ENCODE results near the gene TEX55. TPM values are rescaled to one million over a fixed set of nuclear protein-coding genes. Genes with fewer than 3 reads are reported as not detected.
"Not testable (repeated sequence)": the region's sequence is repeated elsewhere in the genome, so short reads cannot be mapped to it uniquely, and the experiment has no call there.

Gene TEX55
- not detected for polyA plus RNA-seq (2013, experiment 1 of 2)
- polyA plus RNA-seq (2013, experiment 2 of 2) = not detected

GRCh38 chr3:119145500-119146167 lies at the start of gene TEX55:
TSS of gene TEX55 (plus strand) at chr3:119146165. CDS start at chr3:119146190, 25 bp downstream.
- Histone ChIP-seq H3K36me3 (ENCODE audit: control insufficient read depth, insufficient read depth, low read length) (no peaks in the 10 kb centered on the region), H3K9me3 (ENCODE audit: control insufficient read depth, low read length) (no peaks in the 10 kb centered on the region), H3K4me1 (ENCODE audit: control insufficient read depth, insufficient read depth, low read length, poor library complexity, severe bottlenecking) (no peaks in the 10 kb centered on the region), H3K4me3 (ENCODE audit: extremely low read depth, insufficient read depth, low read length, poor library complexity, severe bottlenecking) (no peak within 1 kb of the TSS), H3K27ac (ENCODE audit: low read depth, low read length, severe bottlenecking) (no peak within 1 kb of the TSS)
- WGBS, 2 experiments (ENCODE audit: insufficient coverage in 2 of 2) = 78 to 82% methylated on average over 11 to 22 of the region's 23 CpGs

DNA sequence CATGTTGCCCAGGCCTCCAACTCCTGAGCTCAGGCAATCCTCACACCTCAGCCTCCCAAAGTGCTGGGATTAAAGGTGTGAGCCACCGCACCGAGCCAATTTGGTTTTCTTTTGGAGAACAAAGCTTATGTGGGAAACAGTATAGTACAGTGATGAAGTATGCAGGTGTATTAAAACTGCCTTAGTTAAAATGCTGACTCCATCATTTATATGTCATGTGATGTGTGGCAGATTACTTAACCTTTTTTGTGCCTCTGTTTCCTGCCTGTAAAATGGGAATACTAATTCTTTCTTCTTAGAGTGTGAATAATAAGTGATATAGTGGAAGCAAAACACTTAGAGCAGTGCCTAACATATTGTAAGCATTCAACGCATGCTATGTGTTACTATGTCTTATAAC lies 48.0 kb upstream of the TEX55 start:
- no peaks in the 10 kb centered on the region for H3K9me3 ChIP-seq (ENCODE audit: control insufficient read depth, low read length)
- 100% methylated on average over 2 of the region's 3 CpGs; no CpG with 5 or more reads in 1 of the 2 experiments for WGBS, 2 experiments (ENCODE audit: insufficient coverage in 2 of 2)
- H3K4me1 ChIP-seq (ENCODE audit: control insufficient read depth, insufficient read depth, low read length, poor library complexity, severe bottlenecking) = no peaks in the 10 kb centered on the region
- H3K4me3 ChIP-seq (ENCODE audit: extremely low read depth, insufficient read depth, low read length, poor library complexity, severe bottlenecking) = no peak overlapping the region
- no peak overlapping the region for H3K27ac ChIP-seq (ENCODE audit: low read depth, low read length, severe bottlenecking)
- no peaks in the 10 kb centered on the region for H3K36me3 ChIP-seq (ENCODE audit: control insufficient read depth, insufficient read depth, low read length)

DNA sequence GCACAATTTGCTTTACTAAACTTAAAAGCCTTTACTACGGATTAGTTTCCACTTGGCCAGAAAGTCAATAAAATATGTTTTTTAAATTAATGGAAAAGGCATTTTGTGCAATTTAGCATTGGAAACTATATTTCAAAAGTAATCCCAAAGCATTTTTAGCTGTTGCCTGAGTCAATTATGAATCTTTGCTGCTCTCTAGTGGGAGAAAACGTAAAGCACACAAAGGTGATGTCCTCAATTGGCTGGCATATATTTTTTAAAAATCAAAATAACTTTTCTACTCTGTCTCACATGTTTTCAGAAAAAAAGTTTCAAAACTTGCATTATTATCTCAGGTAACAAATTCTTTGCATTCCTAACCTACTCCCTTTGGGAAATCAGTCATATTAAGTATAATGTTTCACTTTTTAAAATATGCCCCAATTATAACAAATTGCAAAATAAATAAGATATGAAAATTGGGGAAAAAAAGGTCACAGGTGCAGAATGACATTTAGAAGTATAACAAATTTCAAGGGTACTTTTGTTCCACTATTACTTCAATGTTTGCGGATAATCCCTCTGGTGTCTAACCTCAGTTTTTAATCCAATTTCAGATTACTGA lies 47.2 kb upstream of the TEX55 start:
- 0% methylated on average over 1 of the region's 3 CpGs for WGBS, 2 experiments (ENCODE audit: insufficient coverage in 2 of 2)

GRCh38 chr3:119099785-119100184 lies 46.2 kb upstream of the TEX55 start:
- Histone ChIP-seq H3K4me1 (ENCODE audit: control insufficient read depth, insufficient read depth, low read length, poor library complexity, severe bottlenecking) (no peaks in the 10 kb centered on the region), H3K9me3 (ENCODE audit: control insufficient read depth, low read length) (no peaks in the 10 kb centered on the region), H3K27ac (ENCODE audit: low read depth, low read length, severe bottlenecking) (no peak overlapping the region), H3K36me3 (ENCODE audit: control insufficient read depth, insufficient read depth, low read length) (no peaks in the 10 kb centered on the region), H3K4me3 (ENCODE audit: extremely low read depth, insufficient read depth, low read length, poor library complexity, severe bottlenecking) (no peak overlapping the region)
- WGBS, 2 experiments (ENCODE audit: insufficient coverage in 2 of 2) = 100% methylated on average over 1 of the region's 2 CpGs; no CpG with 5 or more reads in 1 of the 2 experiments

More for the DNA sequence above, 47.2 kb upstream of the TEX55 start:
- no peaks in the 10 kb centered on the region for H3K4me1 ChIP-seq (ENCODE audit: control insufficient read depth, insufficient read depth, low read length, poor library complexity, severe bottlenecking)
- no peak overlapping the region for H3K27ac ChIP-seq (ENCODE audit: low read depth, low read length, severe bottlenecking)
- H3K36me3 ChIP-seq (ENCODE audit: control insufficient read depth, insufficient read depth, low read length) = no peaks in the 10 kb centered on the region
- no peak overlapping the region for H3K4me3 ChIP-seq (ENCODE audit: extremely low read depth, insufficient read depth, low read length, poor library complexity, severe bottlenecking)
- no peaks in the 10 kb centered on the region for H3K9me3 ChIP-seq (ENCODE audit: control insufficient read depth, low read length)

DNA sequence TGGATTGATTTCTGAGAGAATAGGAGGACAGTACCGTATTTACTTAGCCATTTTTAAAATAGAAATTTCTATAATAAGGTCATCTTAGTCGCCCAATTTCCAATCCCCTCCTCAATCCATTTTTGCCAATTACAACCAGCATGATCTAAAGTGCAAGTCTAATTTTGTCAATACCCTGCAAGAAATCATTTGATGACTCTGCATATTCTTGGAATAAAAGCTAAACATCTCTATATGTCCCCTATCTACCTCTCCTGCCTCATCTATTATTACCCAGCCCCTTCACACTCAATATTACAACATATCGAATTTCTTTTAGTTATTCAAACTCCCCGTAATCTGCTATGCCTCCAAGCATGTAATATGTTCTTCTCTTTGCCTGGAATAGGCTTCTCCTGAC lies 41.9 kb upstream of the TEX55 start:
- Histone ChIP-seq H3K27ac (ENCODE audit: low read depth, low read length, severe bottlenecking) (no peak overlapping the region), H3K36me3 (ENCODE audit: control insufficient read depth, insufficient read depth, low read length) (no peaks in the 10 kb centered on the region), H3K4me1 (ENCODE audit: control insufficient read depth, insufficient read depth, low read length, poor library complexity, severe bottlenecking) (no peaks in the 10 kb centered on the region), H3K9me3 (ENCODE audit: control insufficient read depth, low read length) (no peaks in the 10 kb centered on the region), H3K4me3 (ENCODE audit: extremely low read depth, insufficient read depth, low read length, poor library complexity, severe bottlenecking) (no peak overlapping the region)
- 70 to 75% methylated on average over 2 to 3 of the region's 4 CpGs for WGBS, 2 experiments (ENCODE audit: insufficient coverage in 2 of 2)

DNA sequence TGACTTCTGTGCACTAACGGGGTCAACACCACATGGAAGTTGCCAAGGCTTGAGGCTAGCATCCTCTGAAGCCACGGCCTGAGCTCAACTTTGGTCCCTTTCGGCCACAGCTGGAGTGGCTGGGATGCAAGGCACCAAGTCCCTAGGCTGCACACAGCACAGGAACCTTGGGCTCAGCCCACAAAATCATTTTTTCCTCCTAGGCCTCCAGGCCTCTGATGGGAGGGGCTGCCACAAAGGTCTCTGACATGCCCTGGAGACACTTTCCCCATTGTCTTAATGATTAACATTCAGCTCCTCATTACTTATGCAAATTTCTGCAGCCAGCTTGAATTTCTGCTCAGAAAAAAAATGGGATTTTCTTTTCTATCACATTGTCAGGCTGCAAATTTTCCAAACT lies 27.6 kb upstream of the TEX55 start:
- not testable (repeated sequence) for H3K36me3 ChIP-seq (ENCODE audit: control insufficient read depth, insufficient read depth, low read length); H3K27ac ChIP-seq (ENCODE audit: low read depth, low read length, severe bottlenecking); H3K4me1 ChIP-seq (ENCODE audit: control insufficient read depth, insufficient read depth, low read length, poor library complexity, severe bottlenecking); H3K4me3 ChIP-seq (ENCODE audit: extremely low read depth, insufficient read depth, low read length, poor library complexity, severe bottlenecking)
- WGBS, 2 experiments (ENCODE audit: insufficient coverage in 2 of 2) = 51 to 68% methylated on average over 3 of the region's 3 CpGs
- H3K9me3 ChIP-seq (ENCODE audit: control insufficient read depth, low read length) = peaks cover 26% of the 10 kb centered on the region

GRCh38 chr3:119120480-119120879 lies 25.5 kb upstream of the TEX55 start:
- H3K4me1 ChIP-seq (ENCODE audit: control insufficient read depth, insufficient read depth, low read length, poor library complexity, severe bottlenecking) = no peaks in the 10 kb centered on the region
- H3K27ac ChIP-seq (ENCODE audit: low read depth, low read length, severe bottlenecking) = no peak overlapping the region
- H3K4me3 ChIP-seq (ENCODE audit: extremely low read depth, insufficient read depth, low read length, poor library complexity, severe bottlenecking) = no peak overlapping the region
- WGBS, 2 experiments (ENCODE audit: insufficient coverage in 2 of 2) = 100% methylated on average over 1 of the region's 2 CpGs; no CpG with 5 or more reads in 1 of the 2 experiments
- peaks cover 16% of the 10 kb centered on the region for H3K9me3 ChIP-seq (ENCODE audit: control insufficient read depth, low read length)
- no peaks in the 10 kb centered on the region for H3K36me3 ChIP-seq (ENCODE audit: control insufficient read depth, insufficient read depth, low read length)

GRCh38 chr3:119122350-119122749 lies 23.6 kb upstream of the TEX55 start:
- Histone ChIP-seq H3K4me1 (ENCODE audit: control insufficient read depth, insufficient read depth, low read length, poor library complexity, severe bottlenecking) (no peaks in the 10 kb centered on the region), H3K4me3 (ENCODE audit: extremely low read depth, insufficient read depth, low read length, poor library complexity, severe bottlenecking) (no peak overlapping the region), H3K36me3 (ENCODE audit: control insufficient read depth, insufficient read depth, low read length) (no peaks in the 10 kb centered on the region), H3K9me3 (ENCODE audit: control insufficient read depth, low read length) (peaks cover 5% of the 10 kb centered on the region), H3K27ac (ENCODE audit: low read depth, low read length, severe bottlenecking) (no peak overlapping the region)
- WGBS, 2 experiments (ENCODE audit: insufficient coverage in 2 of 2) = 76 to 77% methylated on average over 2 of the region's 3 CpGs

DNA sequence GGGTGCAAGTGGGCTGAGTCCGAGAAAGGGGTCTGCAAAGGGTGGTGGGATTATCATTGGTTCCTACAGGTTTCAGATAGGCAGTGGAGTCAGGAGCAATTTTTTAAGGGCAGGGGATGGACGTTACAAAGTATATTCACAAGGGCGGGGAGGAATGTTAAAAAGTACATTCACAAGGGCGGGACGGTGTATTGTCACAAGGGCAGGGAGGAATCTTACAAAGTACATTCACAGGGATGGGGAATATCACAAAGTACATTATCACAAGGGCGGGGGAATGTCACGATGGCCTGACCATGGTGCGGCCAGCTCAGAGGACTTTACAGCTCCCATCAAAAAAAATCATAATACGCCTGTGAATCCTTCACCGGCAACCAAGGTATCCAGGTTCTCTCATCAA lies 20.6 kb upstream of the TEX55 start:
- 97 to 100% methylated on average over 7 of the region's 10 CpGs for WGBS, 2 experiments (ENCODE audit: insufficient coverage in 2 of 2)

GRCh38 chr3:119125742-119126504 lies 20.0 kb upstream of the TEX55 start:
- Histone ChIP-seq H3K36me3 (ENCODE audit: control insufficient read depth, insufficient read depth, low read length) (no peaks in the 10 kb centered on the region), H3K9me3 (ENCODE audit: control insufficient read depth, low read length) (no peaks in the 10 kb centered on the region), H3K27ac (ENCODE audit: low read depth, low read length, severe bottlenecking) (no peak overlapping the region), H3K4me3 (ENCODE audit: extremely low read depth, insufficient read depth, low read length, poor library complexity, severe bottlenecking) (no peak overlapping the region), H3K4me1 (ENCODE audit: control insufficient read depth, insufficient read depth, low read length, poor library complexity, severe bottlenecking) (no peaks in the 10 kb centered on the region)
- WGBS, 2 experiments (ENCODE audit: insufficient coverage in 2 of 2) = 83 to 85% methylated on average over 16 of the region's 17 CpGs

More for the DNA sequence above, 20.6 kb upstream of the TEX55 start:
- H3K27ac ChIP-seq (ENCODE audit: low read depth, low read length, severe bottlenecking) = no peak overlapping the region
- no peak overlapping the region for H3K4me3 ChIP-seq (ENCODE audit: extremely low read depth, insufficient read depth, low read length, poor library complexity, severe bottlenecking)
- H3K4me1 ChIP-seq (ENCODE audit: control insufficient read depth, insufficient read depth, low read length, poor library complexity, severe bottlenecking) = no peaks in the 10 kb centered on the region
- H3K36me3 ChIP-seq (ENCODE audit: control insufficient read depth, insufficient read depth, low read length) = no peaks in the 10 kb centered on the region
- H3K9me3 ChIP-seq (ENCODE audit: control insufficient read depth, low read length) = no peaks in the 10 kb centered on the region
